HEK293 (cell line): ENCODE results near the gene ERBB2.

ENCODE experiments used
- CTCF ChIA-PET: fragments of 350-600 bp; formaldehyde crosslinking; extraction: SDS; loops from one replicate; lab custom pipeline; 2021; ENCODE audit warnings: antibody characterized with exemption; lab: Yijun Ruan, JAX
- POLR2A ChIA-PET: fragments of 300-600 bp; formaldehyde crosslinking; extraction: SDS; loops from one replicate; lab custom pipeline; 2020; ENCODE audit warnings: antibody characterized with exemption, inconsistent platforms; lab: Yijun Ruan, JAX
- H3K27ac ChIP-seq: fragments of 200-500 bp; sonication (Bioruptor generic); 2 replicates; pipeline ENCODE4 v1.5.1; 2014; ENCODE audit warnings: low read depth, low read length, control low read depth, inconsistent platforms; ENCODE audit errors: extremely low read depth
- H3K36me3 ChIP-seq, 2 experiments: fragments of 200-500 bp in 1 of 2; sonication (Bioruptor generic) in 1 of 2; 1 replicate in 1 of 2; 2 replicates in 1 of 2; pipeline ENCODE4 v1.5.1; 2014 to 2017; ENCODE audit warnings: inconsistent platforms in 2 of 2, low read length in 2 of 2; ENCODE audit not compliant: control insufficient read depth in 2 of 2, insufficient read depth in 1 of 2
- H3K4me1 ChIP-seq: fragments of 200-500 bp; sonication (Bioruptor generic); 2 replicates; pipeline ENCODE4 v1.5.1; 2014; ENCODE audit warnings: mild to moderate bottlenecking, low read length, inconsistent platforms; ENCODE audit not compliant: control insufficient read depth, insufficient read depth
- H3K4me3 ChIP-seq: 2 replicates; pipeline ENCODE4 v1.5.1; 2011; ENCODE audit warnings: low read depth, mild to moderate bottlenecking, control low read depth, low read length, moderate library complexity
- H3K9me3 ChIP-seq: fragments of 200-500 bp; sonication (Bioruptor generic); 2 replicates; pipeline ENCODE4 v1.5.1; 2014; ENCODE audit warnings: low read depth, low read length, inconsistent platforms; ENCODE audit not compliant: control insufficient read depth, insufficient read depth
- GLI2 ChIP-seq: fragments of 450-650 bp; formaldehyde crosslinking; IDR thresholded peaks from 2 replicates; pipeline ENCODE4; 2017; ENCODE audit warnings: missing biosample characterization, missing genetic modification characterization, low read depth, borderline replicate concordance
- GLI4 ChIP-seq: fragments of 450-650 bp; formaldehyde crosslinking; IDR thresholded peaks from 2 replicates; pipeline ENCODE4 v1.5.1; 2016; ENCODE audit warnings: missing biosample characterization, missing genetic modification characterization
- GLIS1 ChIP-seq: fragments of 450-650 bp; formaldehyde crosslinking; IDR thresholded peaks from 2 replicates; pipeline ENCODE4 v1.5.1; 2016; ENCODE audit warnings: missing biosample characterization, missing genetic modification characterization
- IKZF3 ChIP-seq: fragments of 450-650 bp; IDR thresholded peaks from 2 replicates; pipeline ENCODE4 v1.5.0; 2018; ENCODE audit warnings: missing biosample characterization, mild to moderate bottlenecking, missing genetic modification characterization, moderate library complexity
- PRDM1 ChIP-seq: fragments of 450-650 bp; formaldehyde crosslinking; IDR thresholded peaks from 2 replicates; pipeline ENCODE4; 2016; ENCODE audit warnings: missing biosample characterization, missing genetic modification characterization
- TSHZ1 ChIP-seq: fragments of 450-650 bp; formaldehyde crosslinking; IDR thresholded peaks from 2 replicates; pipeline ENCODE4 v1.5.1; 2016; ENCODE audit warnings: missing biosample characterization, missing genetic modification characterization, borderline replicate concordance
- ZEB2 ChIP-seq: fragments of 450-650 bp; formaldehyde crosslinking; IDR thresholded peaks from 2 replicates; pipeline ENCODE4 v1.5.1; 2016; ENCODE audit warnings: missing biosample characterization, missing genetic modification characterization
- ZFP69B ChIP-seq: fragments of 450-650 bp; formaldehyde crosslinking; IDR thresholded peaks from 2 replicates; pipeline ENCODE4 v1.5.1; 2016; ENCODE audit warnings: missing biosample characterization, missing genetic modification characterization
- ZNF132 ChIP-seq: fragments of 450-650 bp; formaldehyde crosslinking; IDR thresholded peaks from 2 replicates; pipeline ENCODE4 v1.5.1; 2017; ENCODE audit warnings: missing biosample characterization, missing genetic modification characterization, borderline replicate concordance
- ZNF138 ChIP-seq: fragments of 450-650 bp; formaldehyde crosslinking; IDR thresholded peaks from 2 replicates; pipeline ENCODE4 v1.5.1; 2016; ENCODE audit warnings: missing biosample characterization, missing genetic modification characterization, borderline replicate concordance
- ZNF248 ChIP-seq: fragments of 450-650 bp; formaldehyde crosslinking; IDR thresholded peaks from 2 replicates; pipeline ENCODE4 v1.5.1; 2017; ENCODE audit warnings: missing biosample characterization, missing genetic modification characterization
- ZNF513 ChIP-seq: fragments of 450-650 bp; IDR thresholded peaks from 2 replicates; pipeline ENCODE4 v1.5.1; 2018; ENCODE audit warnings: missing biosample characterization, missing genetic modification characterization
- ZNF549 ChIP-seq: fragments of 450-650 bp; IDR thresholded peaks from 2 replicates; pipeline ENCODE4 v1.5.1; 2018; ENCODE audit warnings: missing biosample characterization, missing genetic modification characterization, mild to moderate bottlenecking, inconsistent platforms, moderate library complexity
- ZNF600 ChIP-seq: fragments of 450-650 bp; formaldehyde crosslinking; IDR thresholded peaks from 2 replicates; pipeline ENCODE4 v1.5.1; 2016; ENCODE audit warnings: missing biosample characterization, missing genetic modification characterization
- ZNF776 ChIP-seq: fragments of 450-650 bp; formaldehyde crosslinking; IDR thresholded peaks from 2 replicates; pipeline ENCODE4 v1.5.0; 2017; ENCODE audit warnings: missing biosample characterization, missing genetic modification characterization, borderline replicate concordance
- ZSCAN23 ChIP-seq: fragments of 450-650 bp; formaldehyde crosslinking; IDR thresholded peaks from 2 replicates; pipeline ENCODE4 v1.5.1; 2016; ENCODE audit warnings: missing biosample characterization, missing genetic modification characterization
- ZXDB ChIP-seq: fragments of 450-650 bp; formaldehyde crosslinking; IDR thresholded peaks from 2 replicates; pipeline ENCODE4 v1.5.1; 2016; ENCODE audit warnings: missing biosample characterization, missing genetic modification characterization
- TF ChIP-seq, protein P1 (sequence below): fragments of 450-650 bp; formaldehyde crosslinking; IDR thresholded peaks from 2 replicates; pipeline ENCODE4 v1.5.1; 2017; ENCODE audit warnings: missing biosample characterization, missing genetic modification characterization
- TF ChIP-seq, protein P2 (sequence below): fragments of 450-650 bp; formaldehyde crosslinking; IDR thresholded peaks from 2 replicates; pipeline ENCODE4 v1.5.1; 2016; ENCODE audit warnings: missing biosample characterization, missing genetic modification characterization

ERBB2 gene

GRCh38 chr17:39699818-39700147, at the start of gene ERBB2 (continued):
- TF ChIP-seq ZNF138 (no peak), ZNF132 (no peak), IKZF3 (peak; percentile 97), GLI4 (tag by site-specific recombination) (no peak), ZXDB (tag by site-specific recombination) (no peak), GLIS1 (no peak), TSHZ1 (tag by site-specific recombination) (no peak), PRDM1 (tag by site-specific recombination) (peak; percentile 87), ZNF248 (tag by site-specific recombination) (no peak), ZNF776 (tag by site-specific recombination) (no peak), ZNF549 (no peak), GLI2 (tag by site-specific recombination) (no peak), ZNF513 (tag by site-specific recombination) (no peak)
- TF ChIP-seq, protein P1, sequence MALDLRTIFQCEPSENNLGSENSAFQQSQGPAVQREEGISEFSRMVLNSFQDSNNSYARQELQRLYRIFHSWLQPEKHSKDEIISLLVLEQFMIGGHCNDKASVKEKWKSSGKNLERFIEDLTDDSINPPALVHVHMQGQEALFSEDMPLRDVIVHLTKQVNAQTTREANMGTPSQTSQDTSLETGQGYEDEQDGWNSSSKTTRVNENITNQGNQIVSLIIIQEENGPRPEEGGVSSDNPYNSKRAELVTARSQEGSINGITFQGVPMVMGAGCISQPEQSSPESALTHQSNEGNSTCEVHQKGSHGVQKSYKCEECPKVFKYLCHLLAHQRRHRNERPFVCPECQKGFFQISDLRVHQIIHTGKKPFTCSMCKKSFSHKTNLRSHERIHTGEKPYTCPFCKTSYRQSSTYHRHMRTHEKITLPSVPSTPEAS (tag by site-specific recombination): no peak
- TF ChIP-seq, protein P2, sequence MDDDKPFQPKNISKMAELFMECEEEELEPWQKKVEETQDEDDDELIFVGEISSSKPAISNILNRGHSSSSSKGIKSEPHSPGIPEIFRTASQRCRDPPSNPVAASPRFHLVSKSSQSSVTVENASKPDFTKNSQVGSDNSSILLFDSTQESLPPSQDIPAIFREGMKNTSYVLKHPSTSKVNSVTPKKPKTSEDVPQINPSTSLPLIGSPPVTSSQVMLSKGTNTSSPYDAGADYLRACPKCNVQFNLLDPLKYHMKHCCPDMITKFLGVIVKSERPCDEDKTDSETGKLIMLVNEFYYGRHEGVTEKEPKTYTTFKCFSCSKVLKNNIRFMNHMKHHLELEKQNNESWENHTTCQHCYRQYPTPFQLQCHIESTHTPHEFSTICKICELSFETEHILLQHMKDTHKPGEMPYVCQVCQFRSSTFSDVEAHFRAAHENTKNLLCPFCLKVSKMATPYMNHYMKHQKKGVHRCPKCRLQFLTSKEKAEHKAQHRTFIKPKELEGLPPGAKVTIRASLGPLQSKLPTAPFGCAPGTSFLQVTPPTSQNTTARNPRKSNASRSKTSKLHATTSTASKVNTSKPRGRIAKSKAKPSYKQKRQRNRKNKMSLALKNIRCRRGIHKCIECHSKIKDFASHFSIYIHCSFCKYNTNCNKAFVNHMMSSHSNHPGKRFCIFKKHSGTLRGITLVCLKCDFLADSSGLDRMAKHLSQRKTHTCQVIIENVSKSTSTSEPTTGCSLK: no peak
- TF ChIP-seq, all 188 proteins: peak for 26

GRCh38 chr17:39650121-39650579, 49.7 kb upstream of the ERBB2 start:
- no peak overlapping the region for H3K27ac ChIP-seq
- H3K9me3 ChIP-seq: no peaks in the 10 kb centered on the region
- TF ChIP-seq ZSCAN23 (tag by site-specific recombination): no peak
- TF ChIP-seq ZFP69B (tag by site-specific recombination): 0 out of 2 replicates have a peak, but pooled peaks have one; percentile 36
- peak; percentile 56; the same call in 1 of the 2 replicates for TF ChIP-seq ZNF600 (tag by site-specific recombination)
- TF ChIP-seq ZEB2 (tag by site-specific recombination): no peak
- peaks cover 0 to 4% of the 10 kb centered on the region in 2 experiments; a peak in 2 of 3 replicates for H3K36me3 ChIP-seq
- peaks cover 2% of the 10 kb centered on the region; the same call in 1 of the 2 replicates for H3K4me1 ChIP-seq
- H3K4me3 ChIP-seq: no peak overlapping the region
- ChIA-PET CTCF (interaction anchor here (0.7 to 11.9 kb wide), 7 partner anchors 9 to 106 kb away, joined by 3 to 220 read pairs (median 88); partner anchors contain the start of genes PNMT, PPP1R1B, STARD3 and TCAP), POLR2A (interaction anchor here (1.5 kb wide), 1 partner anchor 17 kb away, joined by 3 read pairs; no protein-coding TSS in a partner anchor)
